ENCODE data around the gene OR2T6.
"Not testable (repeated sequence)": the region's sequence is repeated elsewhere in the genome, so short reads cannot be mapped to it uniquely, and the experiment has no call there.

The OR2T6 gene

DNA sequence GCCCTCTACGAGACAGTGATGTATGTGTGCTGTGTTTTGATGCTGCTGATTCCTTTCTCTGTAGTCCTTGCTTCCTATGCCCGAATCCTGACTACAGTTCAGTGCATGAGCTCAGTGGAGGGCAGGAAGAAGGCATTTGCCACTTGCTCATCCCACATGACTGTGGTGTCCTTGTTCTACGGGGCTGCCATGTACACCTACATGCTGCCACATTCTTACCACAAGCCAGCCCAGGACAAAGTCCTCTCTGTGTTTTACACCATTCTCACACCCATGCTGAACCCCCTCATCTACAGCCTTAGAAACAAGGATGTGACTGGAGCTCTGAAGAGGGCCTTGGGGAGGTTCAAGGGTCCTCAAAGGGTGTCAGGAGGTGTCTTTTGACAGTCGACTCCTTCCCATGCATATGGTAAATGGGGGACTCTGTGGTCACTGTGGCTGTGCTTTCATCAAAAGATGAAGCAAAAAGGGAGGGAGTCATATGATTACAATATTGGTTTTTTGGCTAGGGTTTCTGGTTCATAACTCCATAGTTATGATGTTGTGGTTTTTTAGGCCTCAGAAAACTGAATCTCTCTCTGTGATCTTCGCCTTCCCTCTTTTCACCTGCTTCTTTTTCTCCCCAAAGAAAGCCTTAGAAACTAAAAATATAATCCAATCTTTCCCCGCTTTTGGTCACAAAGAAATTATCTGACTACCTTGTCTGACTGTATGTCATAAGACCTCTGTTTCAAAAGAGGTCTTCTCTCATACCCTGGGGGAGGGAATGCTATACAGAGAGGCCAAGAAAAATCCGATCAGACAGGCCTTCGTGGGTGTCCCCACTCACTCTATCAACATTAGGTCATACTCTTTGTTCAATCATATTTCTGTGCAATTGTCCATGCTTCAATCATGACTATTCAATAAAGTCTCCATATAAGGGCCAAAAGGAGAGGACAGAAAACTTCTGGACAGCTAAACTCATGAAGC is 31.5 kb downstream of the OR2T6 start:
- no peak overlapping the region for H3K4me3 ChIP-seq (ENCODE audit: low read length)
- TF ChIP-seq CTCF (conservative IDR thresholded peaks at IDR 0.05; ENCODE audit: low read length), result no peak
- DNase-seq (ENCODE audit: low read depth), result no peak

DNA sequence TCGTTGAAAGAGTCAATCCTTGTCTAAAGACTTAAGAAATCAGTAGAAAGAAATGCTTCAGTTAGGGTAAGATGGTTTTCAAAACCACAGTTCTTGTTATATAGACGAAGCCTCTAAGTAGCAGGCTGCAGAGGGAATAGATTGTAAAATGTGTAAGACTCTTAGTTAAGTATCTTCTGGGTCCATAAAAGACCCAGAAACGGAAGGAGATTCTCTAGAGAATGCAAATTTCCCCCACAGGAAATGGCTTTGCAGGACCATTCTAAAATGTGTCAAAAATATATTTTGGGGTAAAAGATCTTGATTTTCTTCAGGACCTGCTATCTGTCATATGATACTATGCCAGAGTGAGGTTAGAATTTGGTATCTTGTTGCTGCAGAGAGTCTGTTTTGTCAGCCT is 40.7 kb downstream of the OR2T6 start:
- DNase-seq (ENCODE audit: low read depth), result no peak
- TF ChIP-seq CTCF (conservative IDR thresholded peaks at IDR 0.05; ENCODE audit: low read length), result no peak
- no peak overlapping the region for H3K4me3 ChIP-seq (ENCODE audit: low read length)

DNA sequence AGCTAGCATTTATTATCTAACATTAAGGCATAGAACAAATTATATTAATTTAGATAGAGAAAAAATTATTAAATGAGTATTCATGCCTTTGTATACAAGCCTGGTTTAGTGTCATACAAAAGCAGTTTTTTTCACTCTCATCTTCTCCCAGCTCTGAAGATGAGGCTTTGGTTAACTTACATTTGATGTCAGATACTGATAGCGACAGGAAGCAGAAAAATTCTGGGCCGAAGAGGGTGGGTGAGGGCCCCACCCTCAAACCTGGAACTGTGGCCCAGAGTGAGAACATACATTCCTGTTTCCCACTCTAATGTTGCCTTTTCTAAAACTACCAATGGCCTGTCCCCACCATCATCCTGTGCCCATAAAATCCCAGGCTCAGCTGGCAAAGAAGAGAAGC is 42.3 kb downstream of the OR2T6 start:
- H3K4me3 ChIP-seq (ENCODE audit: low read length), result no peak overlapping the region
- DNase-seq (ENCODE audit: low read depth), result no peak
- no peak for TF ChIP-seq CTCF (conservative IDR thresholded peaks at IDR 0.05; ENCODE audit: low read length)

GRCh38 chr1:248421384-248421783 is 45.8 kb downstream of the OR2T6 start:
- no peak for TF ChIP-seq CTCF (conservative IDR thresholded peaks at IDR 0.05; ENCODE audit: low read length)
- no peak for DNase-seq (ENCODE audit: low read depth)

DNA sequence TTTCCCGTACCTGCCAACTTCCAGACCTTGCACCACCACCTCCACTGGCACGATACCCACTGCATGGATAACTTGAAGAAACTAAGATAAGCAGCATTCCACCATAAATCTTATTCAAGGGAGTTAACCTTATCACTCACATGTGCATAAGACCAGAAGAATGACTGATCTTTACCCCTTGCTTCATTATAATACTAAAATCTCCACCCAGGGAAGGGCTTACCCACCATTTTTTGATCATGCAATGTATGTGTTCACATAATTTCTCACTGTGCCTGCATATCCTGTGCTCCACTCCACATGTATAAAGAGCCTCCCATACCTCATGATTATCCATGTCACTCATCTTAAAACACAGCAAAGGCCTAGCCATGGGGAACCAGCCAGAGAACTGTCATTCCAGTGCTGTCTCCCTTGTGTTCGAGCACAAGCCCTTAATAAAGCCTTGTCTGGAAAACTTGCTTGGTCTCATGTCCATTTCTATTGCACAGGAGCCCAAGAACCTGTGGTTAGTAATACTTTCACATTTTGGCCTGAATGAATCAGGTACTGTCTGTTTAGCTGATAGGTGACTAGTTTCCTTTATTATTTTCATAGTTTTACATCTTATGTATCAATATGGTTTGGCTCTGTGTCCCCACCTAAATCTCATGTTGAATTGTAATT is 52.1 kb downstream of the OR2T6 start:
- not testable (repeated sequence) for H3K4me3 ChIP-seq (ENCODE audit: low read length); DNase-seq (ENCODE audit: low read depth)

More at GRCh38 chr1:248421384-248421783, 45.8 kb downstream of the OR2T6 start:
- no peak overlapping the region for H3K4me3 ChIP-seq (ENCODE audit: low read length)

- DNase-seq (ENCODE audit: low read depth); H3K4me3 ChIP-seq (ENCODE audit: low read length): not testable (repeated sequence)
These were observed 52.6 kb downstream of the OR2T6 start for GRCh38 chr1:248428192-248428533.

DNA sequence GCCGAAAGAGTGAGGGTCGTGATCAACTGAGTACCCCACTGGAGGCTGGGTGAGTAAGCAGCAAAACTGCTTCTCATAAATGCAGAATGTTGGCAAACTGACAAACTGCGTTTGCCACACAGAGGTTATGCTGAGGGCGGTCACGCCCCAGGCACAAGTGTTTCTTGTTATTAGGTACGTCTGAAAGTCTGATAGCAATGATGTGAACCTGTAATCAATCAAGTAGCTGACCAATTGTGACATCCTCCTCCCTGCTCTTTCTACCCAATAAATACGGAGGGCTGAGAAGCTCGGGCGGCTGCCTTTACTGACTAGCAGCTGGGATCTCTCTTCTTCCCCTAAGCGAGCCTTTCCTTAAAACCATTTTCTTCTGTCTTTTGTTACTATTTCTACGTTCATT is 56.1 kb downstream of the OR2T6 start:
- DNase-seq (ENCODE audit: low read depth); H3K4me3 ChIP-seq (ENCODE audit: low read length): not testable (repeated sequence)

DNA sequence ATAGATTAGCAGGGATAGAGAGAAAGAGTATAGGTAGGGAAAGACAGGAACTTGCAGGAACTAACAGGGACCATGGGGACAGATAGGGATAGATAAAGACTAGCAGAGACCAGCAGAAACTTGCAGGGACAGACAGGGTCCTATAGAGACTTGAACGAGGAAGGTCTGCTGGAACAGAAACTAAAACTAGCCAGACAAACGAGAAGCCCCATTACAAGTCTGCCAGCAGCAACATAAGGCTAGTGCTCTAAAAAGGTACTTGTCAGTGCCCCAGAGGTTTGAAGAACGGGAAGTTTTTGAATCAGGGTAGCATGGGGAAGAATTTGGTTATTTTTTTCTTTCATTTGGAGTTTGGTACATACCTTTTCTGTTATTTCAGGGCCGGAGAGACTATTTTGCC is 56.7 kb downstream of the OR2T6 start:
- not testable (repeated sequence) for H3K4me3 ChIP-seq (ENCODE audit: low read length); DNase-seq (ENCODE audit: low read depth)

DNA sequence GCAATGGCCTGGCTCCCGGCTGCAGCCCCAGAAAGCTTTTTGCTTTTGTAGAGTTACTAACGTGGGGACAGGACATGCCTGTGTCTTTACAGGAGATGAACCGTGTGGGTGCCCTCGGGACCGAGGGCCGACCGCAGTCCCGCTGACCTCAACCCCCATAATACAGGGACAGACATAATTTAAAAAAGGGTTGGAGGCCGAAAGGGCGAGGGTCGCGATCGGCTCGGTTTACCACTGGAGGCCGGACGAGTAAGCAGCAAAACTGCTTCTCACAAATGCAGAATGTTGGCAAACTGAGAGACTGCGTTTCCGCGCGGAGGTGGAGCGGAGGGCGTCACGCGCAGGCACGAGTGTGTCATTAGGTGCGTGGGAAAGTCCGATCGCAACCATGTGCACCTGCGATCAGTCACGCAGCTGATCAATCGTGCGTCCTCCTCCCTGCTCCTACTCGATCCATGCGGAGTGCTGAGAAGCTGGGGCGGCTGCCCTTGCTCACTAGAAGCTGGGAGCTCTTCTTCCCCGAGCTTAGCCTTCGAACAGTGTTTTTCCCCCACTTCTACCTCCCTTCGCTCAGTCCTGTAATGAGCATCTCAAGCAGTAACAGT is 58.4 kb downstream of the OR2T6 start:
- not testable (repeated sequence) for H3K4me3 ChIP-seq (ENCODE audit: low read length); DNase-seq (ENCODE audit: low read depth)

GRCh38 chr1:248434913-248435312 is 59.4 kb downstream of the OR2T6 start:
- DNase-seq (ENCODE audit: low read depth), result not testable (repeated sequence)

DNA sequence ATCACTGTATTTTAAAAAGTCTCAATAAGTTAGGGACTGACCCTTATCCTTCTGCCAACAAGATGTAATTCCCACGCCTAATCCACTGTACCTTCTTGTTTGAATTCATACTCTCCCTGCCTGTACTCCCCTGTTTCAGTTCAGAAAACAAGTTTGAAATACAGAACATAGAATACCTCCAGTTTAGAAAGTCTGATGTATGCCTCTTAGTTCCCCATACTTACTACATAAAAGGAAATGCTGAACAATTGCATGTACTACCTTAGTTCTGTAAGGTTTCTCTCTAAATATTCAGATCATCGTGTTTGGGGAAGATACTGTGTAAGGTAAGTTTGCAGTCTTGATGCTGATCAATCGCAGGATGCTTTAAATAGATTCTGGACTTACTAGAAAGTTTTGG is 60.8 kb downstream of the OR2T6 start:
- DNase-seq (ENCODE audit: low read depth); H3K4me3 ChIP-seq (ENCODE audit: low read length): not testable (repeated sequence)

More at GRCh38 chr1:248434913-248435312, 59.4 kb downstream of the OR2T6 start:
- not testable (repeated sequence) for H3K4me3 ChIP-seq (ENCODE audit: low read length)

DNA sequence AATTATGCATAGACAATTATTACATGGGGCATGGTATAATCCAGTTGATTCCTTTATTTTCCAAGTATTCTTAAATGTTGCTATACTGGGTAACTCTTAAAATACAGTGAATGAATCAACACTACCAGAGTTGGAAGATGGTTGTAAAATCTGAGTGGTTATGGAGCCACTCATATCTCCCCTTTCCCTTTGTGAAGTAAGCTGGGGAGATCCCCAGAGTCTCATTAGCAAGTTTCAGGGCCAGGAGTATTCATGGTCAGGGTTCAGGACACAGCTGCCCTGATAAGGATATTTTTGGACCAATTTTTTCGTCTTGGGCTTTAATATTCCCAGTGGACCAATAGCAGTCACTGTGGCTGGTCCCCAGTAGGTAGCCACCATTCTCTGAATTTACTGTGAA is 63.1 kb downstream of the OR2T6 start:
- not testable (repeated sequence) for DNase-seq (ENCODE audit: low read depth); H3K4me3 ChIP-seq (ENCODE audit: low read length)

DNA sequence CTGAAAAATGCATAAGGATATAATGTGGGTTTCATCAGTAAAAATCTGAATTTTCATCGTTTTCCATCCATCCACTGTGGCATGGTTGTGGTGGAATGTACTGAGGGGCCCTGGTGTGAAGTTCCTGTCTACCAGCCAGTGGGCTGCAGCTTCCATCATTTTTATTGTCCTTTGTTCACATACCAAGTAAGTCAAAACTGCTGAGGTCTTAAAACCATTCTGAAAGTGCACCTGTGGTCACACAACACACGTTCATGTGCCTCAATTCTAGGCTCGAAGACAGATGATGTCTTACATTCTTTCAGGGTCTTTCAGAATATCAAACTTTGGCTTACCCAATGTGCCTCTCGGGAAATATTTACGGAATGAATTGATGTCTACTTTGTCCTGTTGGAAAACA is 63.7 kb downstream of the OR2T6 start:
- DNase-seq (ENCODE audit: low read depth), result not testable (repeated sequence)

More for the DNA sequence above, 63.7 kb downstream of the OR2T6 start:
- not testable (repeated sequence) for H3K4me3 ChIP-seq (ENCODE audit: low read length)
